IgD-negative memory B cell (primary cell): ENCODE measurements around the gene SLC25A26. TPM values are rescaled to one million over a fixed set of nuclear protein-coding genes. Genes with fewer than 3 reads are reported as not detected.

ENCODE experiments used
- H3K27ac Mint-ChIP-seq, 3 donors: one replicate each; pipeline ENCODE4 v1.8.0; 2020 to 2022; ENCODE audit warnings: mild to moderate bottlenecking in 3 of 3, mixed read lengths in 3 of 3, moderate library complexity in 1 of 3
- H3K27me3 Mint-ChIP-seq: one replicate; pipeline ENCODE4 v1.8.0; 2021; ENCODE audit warnings: mixed read lengths
- H3K36me3 Mint-ChIP-seq: one replicate; pipeline ENCODE4 v1.8.0; 2020; ENCODE audit warnings: mild to moderate bottlenecking, mixed read lengths
- H3K4me1 Mint-ChIP-seq, 3 donors: one replicate each; pipeline ENCODE4 v1.8.0; 2020 to 2022; ENCODE audit warnings: mixed read lengths in 3 of 3, mild to moderate bottlenecking in 1 of 3
- H3K4me3 Mint-ChIP-seq, 4 donors: one replicate each; pipeline ENCODE4 v1.8.0; 2020 to 2022; ENCODE audit warnings: mild to moderate bottlenecking in 4 of 4, mixed read lengths in 4 of 4, moderate library complexity in 3 of 4
- H3K9me3 Mint-ChIP-seq, 3 donors: one replicate each; pipeline ENCODE4 v1.8.0; 2020 to 2021; ENCODE audit warnings: mixed read lengths in 3 of 3, mild to moderate bottlenecking in 1 of 3
- polyA plus RNA-seq: library from polyadenylated mRNA; unstranded; fragments of 300-500 nt; fragmentation: Illumina TruSeq; gene quantifications from one replicate; pipeline ENCODE4 v1.2.3, GENCODE V29; 2021

The SLC25A26 gene
- polyA plus RNA-seq, 1 donor from 2014 or later, result 42.7 TPM

DNA sequence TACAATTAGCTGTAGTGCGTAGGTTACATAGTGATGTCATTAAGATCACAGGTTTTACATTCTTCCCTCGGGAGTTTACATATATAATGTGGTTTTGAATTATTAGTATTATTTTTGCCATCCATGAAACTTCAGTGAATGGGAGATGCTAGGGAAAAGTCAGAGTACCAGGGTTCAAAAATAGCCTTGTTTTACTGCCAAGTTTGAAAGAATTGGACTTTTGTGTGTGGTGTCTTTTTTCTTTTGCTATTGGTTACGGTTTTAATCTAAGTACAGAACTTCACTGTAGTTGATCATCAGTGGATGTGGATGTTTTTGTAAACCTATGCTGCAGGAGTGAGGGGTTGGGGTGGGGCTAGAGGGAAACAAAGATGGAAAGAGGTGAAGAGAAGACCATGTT, 20.7 kb downstream of the SLC25A26 start:
- peaks cover 3 to 6% (median 4%) of the 10 kb centered on the region in 3 donors for H3K9me3 Mint-ChIP-seq
- H3K4me3 Mint-ChIP-seq, result no peak overlapping the region
- H3K4me1 Mint-ChIP-seq, result peaks cover 2 to 11% (median 4%) of the 10 kb centered on the region in 3 donors
- H3K27ac Mint-ChIP-seq, result no peak overlapping the region
- no peaks in the 10 kb centered on the region for H3K27me3 Mint-ChIP-seq
- H3K36me3 Mint-ChIP-seq, result peaks cover 11% of the 10 kb centered on the region

DNA sequence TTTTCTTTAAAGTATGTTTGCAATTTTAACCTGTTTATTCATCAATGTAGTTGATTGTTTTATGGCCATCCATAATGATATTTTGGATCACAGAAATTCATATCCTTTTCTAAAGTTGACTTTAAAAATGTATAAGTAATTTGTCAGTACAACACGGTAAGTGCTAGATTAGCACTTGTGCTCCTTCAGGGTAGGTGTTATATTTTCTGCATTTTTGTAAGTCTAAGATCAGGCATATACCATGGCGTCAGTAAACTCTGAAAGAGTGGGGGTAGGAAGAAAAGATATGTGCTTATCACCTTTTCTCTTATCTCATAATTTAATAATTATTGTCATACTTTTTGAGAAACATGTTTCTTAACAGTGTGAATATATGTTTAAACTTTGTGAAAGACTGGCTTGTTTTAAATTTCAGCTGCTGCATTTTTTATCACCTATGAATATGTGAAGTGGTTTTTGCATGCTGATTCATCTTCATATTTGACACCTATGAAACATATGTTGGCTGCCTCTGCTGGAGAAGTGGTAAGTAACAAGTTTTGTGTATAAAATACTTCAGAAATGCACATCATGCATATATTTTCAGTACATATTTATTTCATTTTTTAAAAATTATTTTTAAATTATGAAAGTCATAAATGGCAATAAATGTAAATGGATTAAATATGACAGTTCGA, 22.1 kb downstream of the SLC25A26 start:
- Mint-ChIP-seq H3K4me1 (peaks cover 0 to 9% (median 4%) of the 10 kb centered on the region in 3 donors), H3K27me3 (no peaks in the 10 kb centered on the region), H3K4me3 (no peak overlapping the region), H3K9me3 (peaks cover 3 to 6% (median 4%) of the 10 kb centered on the region in 3 donors), H3K27ac (no peak overlapping the region), H3K36me3 (peaks cover 8% of the 10 kb centered on the region)

DNA sequence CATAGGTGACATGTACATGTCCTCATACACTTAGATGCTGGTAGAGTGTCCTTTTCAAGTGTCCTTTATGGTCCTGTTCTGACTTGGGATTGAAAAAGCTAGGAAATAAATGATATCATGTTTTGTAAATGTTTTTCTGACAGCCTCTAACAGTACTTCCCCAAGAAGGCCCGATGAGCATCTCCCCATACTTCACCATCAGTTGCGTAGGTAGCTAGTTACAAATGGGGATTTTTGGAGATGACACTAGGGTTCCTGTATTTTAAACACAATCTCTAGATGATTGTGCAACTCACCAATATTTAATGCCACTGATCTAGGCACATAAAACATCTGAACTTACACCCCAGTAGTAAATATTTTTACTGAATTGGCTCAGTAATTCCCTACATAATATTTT, 27.8 kb downstream of the SLC25A26 start:
- Mint-ChIP-seq H3K4me3 (no peak overlapping the region), H3K9me3 (no peaks in the 10 kb centered on the region), H3K27ac (no peak overlapping the region), H3K36me3 (peaks cover 4% of the 10 kb centered on the region), H3K27me3 (no peaks in the 10 kb centered on the region), H3K4me1 (peaks cover 0 to 2% (median 0%) of the 10 kb centered on the region in 3 donors)

DNA sequence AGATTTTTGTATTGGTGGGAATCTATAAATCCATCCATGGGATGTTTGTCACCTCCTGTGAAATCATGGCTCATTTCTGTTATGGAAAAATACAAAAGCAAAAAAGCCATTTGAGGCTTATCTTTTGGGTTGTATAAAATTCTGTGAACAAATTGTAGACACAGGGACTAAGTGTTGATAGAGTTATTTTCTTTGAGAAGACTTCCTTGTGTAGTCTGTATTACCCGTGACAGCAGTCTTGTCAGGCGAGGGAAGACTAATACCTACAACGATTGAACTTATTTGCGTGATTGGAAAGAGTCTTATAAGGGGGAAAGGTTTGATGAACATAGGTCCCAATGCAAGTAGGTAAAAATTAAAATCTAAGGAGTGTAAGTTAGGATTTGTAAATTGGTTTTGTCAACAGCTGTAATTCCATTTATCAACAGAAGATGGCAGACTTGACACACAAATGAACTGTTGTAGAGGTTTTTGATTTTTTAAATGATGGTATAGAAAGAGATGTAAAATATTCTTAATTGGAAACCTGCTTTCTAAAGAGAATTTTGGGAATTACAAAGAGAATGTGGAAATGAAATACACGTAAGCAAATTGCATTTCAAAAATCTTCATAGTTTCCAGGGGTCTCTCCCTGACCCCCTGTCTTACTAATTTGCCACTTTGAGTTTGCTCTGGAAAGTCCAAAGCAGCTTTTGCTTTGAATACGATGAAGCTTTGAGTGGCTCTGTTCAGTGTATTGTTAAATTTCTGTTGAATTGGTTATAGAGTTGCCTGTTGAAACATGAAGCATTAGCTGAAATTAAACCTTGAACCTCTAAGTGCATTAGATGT, 33.2 kb downstream of the SLC25A26 start:
- H3K27me3 Mint-ChIP-seq, result no peaks in the 10 kb centered on the region
- H3K36me3 Mint-ChIP-seq, result peaks cover 2% of the 10 kb centered on the region
- no peaks in the 10 kb centered on the region for H3K9me3 Mint-ChIP-seq
- no peak overlapping the region for H3K27ac Mint-ChIP-seq
- H3K4me1 Mint-ChIP-seq, result peaks cover 4 to 17% (median 11%) of the 10 kb centered on the region in 3 donors
- no peak overlapping the region for H3K4me3 Mint-ChIP-seq

GRCh38 chr3:66255865-66256264, 35.1 kb downstream of the SLC25A26 start:
- no peaks in the 10 kb centered on the region for H3K9me3 Mint-ChIP-seq
- peak overlapping the region in 1 of 3 donors; percentile 41 for H3K27ac Mint-ChIP-seq
- peak overlapping the region in 1 of 4 donors; percentile 44 for H3K4me3 Mint-ChIP-seq
- peaks cover 6 to 18% (median 11%) of the 10 kb centered on the region in 3 donors for H3K4me1 Mint-ChIP-seq
- peaks cover 2% of the 10 kb centered on the region for H3K36me3 Mint-ChIP-seq
- no peaks in the 10 kb centered on the region for H3K27me3 Mint-ChIP-seq

GRCh38 chr3:66256806-66257205, 36.0 kb downstream of the SLC25A26 start:
- Mint-ChIP-seq H3K27me3 (no peaks in the 10 kb centered on the region), H3K4me3 (no peak overlapping the region), H3K4me1 (peaks cover 4 to 18% (median 11%) of the 10 kb centered on the region in 3 donors), H3K9me3 (no peaks in the 10 kb centered on the region), H3K27ac (no peak overlapping the region), H3K36me3 (peaks cover 5% of the 10 kb centered on the region)

DNA sequence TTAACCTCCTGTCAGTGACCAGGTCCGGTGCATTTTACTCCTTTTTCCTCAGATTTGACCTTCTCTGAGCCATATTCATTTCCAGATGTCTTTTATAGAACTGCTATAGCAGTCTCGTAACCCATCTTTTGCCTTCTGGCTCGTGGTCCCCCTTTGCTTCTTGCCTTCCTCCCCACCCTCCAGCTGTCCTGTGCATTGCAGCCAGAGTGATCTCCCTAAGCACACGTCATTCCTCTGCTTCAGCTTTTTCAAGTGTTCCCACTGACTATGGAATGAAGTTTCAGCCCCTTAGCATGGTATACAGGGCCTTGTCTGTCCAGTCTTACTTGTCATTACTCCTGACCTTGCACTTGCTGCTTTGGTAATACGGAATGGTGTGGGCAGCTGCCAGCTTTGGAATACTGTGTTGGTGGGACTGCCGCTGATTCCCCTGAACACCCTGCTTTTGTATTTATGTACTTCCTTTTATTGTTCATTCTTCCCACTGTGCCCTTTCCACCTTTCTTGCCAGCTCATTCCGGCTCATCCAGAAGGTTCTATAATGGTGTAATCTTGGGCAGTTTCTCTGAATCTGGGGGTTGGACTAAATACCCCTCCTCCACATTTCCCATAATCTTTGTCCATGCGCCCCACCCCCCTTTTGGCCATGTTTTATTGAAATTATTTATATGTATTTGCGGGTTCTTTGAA, 38.9 kb downstream of the SLC25A26 start:
- H3K27ac Mint-ChIP-seq, result no peak overlapping the region
- H3K9me3 Mint-ChIP-seq, result no peaks in the 10 kb centered on the region
- peaks cover 8% of the 10 kb centered on the region for H3K36me3 Mint-ChIP-seq
- H3K4me1 Mint-ChIP-seq, result peaks cover 3 to 13% (median 6%) of the 10 kb centered on the region in 3 donors
- H3K4me3 Mint-ChIP-seq, result peak overlapping the region in 1 of 4 donors; percentile 15
- no peaks in the 10 kb centered on the region for H3K27me3 Mint-ChIP-seq

- no peaks in the 10 kb centered on the region for H3K27me3 Mint-ChIP-seq
- H3K4me3 Mint-ChIP-seq, result no peak overlapping the region
- H3K27ac Mint-ChIP-seq, result no peak overlapping the region
- no peaks in the 10 kb centered on the region for H3K9me3 Mint-ChIP-seq
- peaks cover 1 to 6% (median 4%) of the 10 kb centered on the region in 3 donors for H3K4me1 Mint-ChIP-seq
- H3K36me3 Mint-ChIP-seq, result peaks cover 8% of the 10 kb centered on the region
These were observed 39.6 kb downstream of the SLC25A26 start for GRCh38 chr3:66260431-66260830.

DNA sequence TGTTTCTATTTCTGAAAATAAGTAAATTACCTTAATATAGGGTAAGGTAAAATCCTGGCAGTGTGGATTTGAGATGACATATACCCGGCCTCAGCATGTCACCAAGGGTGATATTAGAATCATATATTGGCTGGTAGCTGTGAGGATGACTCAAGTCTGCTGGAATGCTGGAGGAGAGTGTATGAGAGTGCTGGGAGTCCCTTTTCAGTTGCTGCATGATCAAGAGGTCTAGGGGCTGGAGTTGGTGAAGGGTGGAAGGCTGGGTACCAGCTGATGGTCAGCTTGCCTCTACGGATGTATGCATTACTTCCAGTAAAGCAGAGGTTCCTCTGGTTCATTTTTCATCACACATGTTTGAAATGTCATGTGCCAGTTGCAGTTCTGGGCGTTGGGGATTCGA, 40.6 kb downstream of the SLC25A26 start:
- Mint-ChIP-seq H3K36me3 (peaks cover 8% of the 10 kb centered on the region), H3K27ac (no peak overlapping the region), H3K9me3 (no peaks in the 10 kb centered on the region), H3K4me1 (peaks cover 0 to 1% (median 1%) of the 10 kb centered on the region in 3 donors), H3K27me3 (no peaks in the 10 kb centered on the region), H3K4me3 (no peak overlapping the region)

GRCh38 chr3:66265649-66266048, 44.8 kb downstream of the SLC25A26 start:
- peaks cover 19% of the 10 kb centered on the region for H3K36me3 Mint-ChIP-seq
- H3K4me3 Mint-ChIP-seq, result no peak overlapping the region
- no peaks in the 10 kb centered on the region for H3K9me3 Mint-ChIP-seq
- no peaks in the 10 kb centered on the region for H3K27me3 Mint-ChIP-seq
- no peak overlapping the region for H3K27ac Mint-ChIP-seq
- peaks cover 5 to 9% (median 7%) of the 10 kb centered on the region in 3 donors for H3K4me1 Mint-ChIP-seq

DNA sequence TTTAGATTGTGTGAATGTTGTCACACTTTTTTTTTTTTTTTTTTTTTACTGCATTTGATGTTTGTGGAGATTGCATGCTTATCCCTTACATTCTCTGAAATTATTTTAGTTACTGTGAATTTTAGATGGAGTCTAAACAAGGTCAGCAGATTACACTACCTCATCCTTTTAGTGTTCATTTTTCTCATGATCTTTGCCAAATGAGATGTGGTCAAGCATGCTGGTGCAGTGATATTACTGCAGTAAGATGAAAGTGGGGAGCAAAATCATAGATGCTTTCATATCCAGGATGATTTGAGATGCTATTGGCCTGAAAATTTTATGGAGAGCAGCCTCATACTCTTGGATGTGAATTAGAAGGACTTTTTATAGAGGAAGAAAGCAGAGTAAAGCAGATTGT, 45.8 kb downstream of the SLC25A26 start:
- Mint-ChIP-seq H3K36me3 (peaks cover 15% of the 10 kb centered on the region), H3K27ac (no peak overlapping the region), H3K9me3 (no peaks in the 10 kb centered on the region), H3K27me3 (no peaks in the 10 kb centered on the region), H3K4me1 (peaks cover 5 to 9% (median 7%) of the 10 kb centered on the region in 3 donors), H3K4me3 (no peak overlapping the region)

DNA sequence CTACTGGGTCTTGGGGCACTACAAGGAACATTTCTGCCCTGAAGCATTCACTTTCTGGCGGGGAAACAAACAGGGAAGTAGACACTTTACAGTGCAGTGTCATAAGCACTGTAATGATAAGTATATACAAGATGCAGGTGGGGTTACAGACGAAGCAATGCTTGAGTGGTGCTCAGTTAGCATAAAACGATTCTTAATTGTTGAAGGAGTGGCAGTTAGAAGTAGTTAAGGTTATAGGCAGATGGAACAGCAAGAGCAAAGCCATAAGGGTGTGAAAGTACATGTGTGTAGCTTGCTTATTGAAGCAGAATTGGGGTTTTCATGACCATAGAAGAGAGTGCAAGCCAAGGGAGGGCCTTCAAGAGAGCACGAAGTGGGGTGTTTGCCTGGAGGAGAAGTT, 46.2 kb downstream of the SLC25A26 start:
- Mint-ChIP-seq H3K4me3 (no peak overlapping the region), H3K36me3 (peaks cover 14% of the 10 kb centered on the region), H3K27me3 (no peaks in the 10 kb centered on the region), H3K9me3 (no peaks in the 10 kb centered on the region), H3K27ac (no peak overlapping the region), H3K4me1 (peaks cover 5 to 9% (median 7%) of the 10 kb centered on the region in 3 donors)

DNA sequence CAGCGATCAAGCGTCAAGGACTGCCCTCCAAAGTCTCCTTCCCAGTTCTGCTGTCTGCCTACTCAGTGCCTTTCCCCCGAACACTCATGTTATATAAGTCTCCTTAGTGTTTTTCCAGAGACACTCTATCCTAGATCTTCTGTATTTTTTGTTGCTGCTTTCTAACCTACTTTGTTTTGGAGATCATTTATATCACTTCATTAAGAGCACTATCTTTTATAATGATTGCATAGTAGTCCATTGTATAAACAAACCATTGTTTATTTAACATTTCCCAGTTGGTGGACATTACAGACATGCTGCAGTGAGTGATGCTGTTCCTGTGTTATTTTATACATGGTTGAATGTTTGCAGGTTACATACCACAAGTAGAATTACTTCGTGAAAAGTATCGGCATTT, 47.1 kb downstream of the SLC25A26 start:
- no peaks in the 10 kb centered on the region for H3K27me3 Mint-ChIP-seq
- H3K4me3 Mint-ChIP-seq, result no peak overlapping the region
- peaks cover 14% of the 10 kb centered on the region for H3K36me3 Mint-ChIP-seq
- H3K4me1 Mint-ChIP-seq, result peaks cover 5 to 9% (median 7%) of the 10 kb centered on the region in 3 donors
- no peaks in the 10 kb centered on the region for H3K9me3 Mint-ChIP-seq
- H3K27ac Mint-ChIP-seq, result peak overlapping the region in 1 of 3 donors; percentile 39

DNA sequence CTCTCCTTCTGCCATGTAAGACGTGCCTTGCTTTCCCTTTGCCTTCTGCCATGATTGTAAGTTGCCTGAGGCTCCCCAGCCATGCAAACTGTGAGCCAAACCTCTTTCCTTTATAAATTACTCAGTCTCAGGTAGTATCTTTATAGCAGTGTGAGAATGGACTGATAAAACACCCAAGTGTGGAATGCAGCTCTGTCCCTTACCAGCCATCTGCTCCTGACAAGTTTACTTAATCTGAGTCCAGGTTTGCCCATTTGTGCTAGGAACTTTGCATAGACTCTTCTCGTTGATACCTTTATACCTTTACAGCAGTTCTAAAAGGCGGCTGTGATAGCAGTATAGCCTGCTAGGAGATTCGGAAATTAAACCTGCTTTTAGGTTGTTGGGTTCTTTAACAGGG, 48.1 kb downstream of the SLC25A26 start:
- H3K27ac Mint-ChIP-seq, result no peak overlapping the region
- peak overlapping the region in 1 of 4 donors; percentile 27 for H3K4me3 Mint-ChIP-seq
- no peaks in the 10 kb centered on the region for H3K9me3 Mint-ChIP-seq
- H3K27me3 Mint-ChIP-seq, result no peaks in the 10 kb centered on the region
- peaks cover 5 to 9% (median 7%) of the 10 kb centered on the region in 3 donors for H3K4me1 Mint-ChIP-seq
- peaks cover 14% of the 10 kb centered on the region for H3K36me3 Mint-ChIP-seq

DNA sequence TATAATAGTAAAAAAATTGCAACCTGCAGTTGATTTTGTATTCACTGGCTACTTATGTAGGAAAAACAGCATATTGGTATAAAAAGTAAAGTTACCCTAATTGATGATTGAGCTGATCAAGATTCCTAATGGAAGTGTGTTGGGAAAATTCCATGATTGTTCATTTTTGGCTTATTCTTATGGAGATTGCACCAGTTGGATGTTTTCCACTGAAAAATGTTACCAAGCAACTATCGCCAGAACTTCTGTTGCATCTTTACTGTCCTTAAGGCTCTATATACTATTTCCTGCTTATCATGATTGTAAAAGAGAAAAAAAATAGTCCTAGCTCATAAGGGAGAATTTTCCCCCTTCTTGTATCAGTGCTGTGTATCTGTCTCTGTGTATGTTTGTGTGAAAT, 48.6 kb downstream of the SLC25A26 start:
- Mint-ChIP-seq H3K9me3 (no peaks in the 10 kb centered on the region), H3K4me1 (peaks cover 5 to 9% (median 7%) of the 10 kb centered on the region in 3 donors), H3K27me3 (no peaks in the 10 kb centered on the region), H3K27ac (no peak overlapping the region), H3K36me3 (peaks cover 14% of the 10 kb centered on the region), H3K4me3 (no peak overlapping the region)
